ENCODE results near the gene DYNLRB1. TPM values are rescaled to one million over a fixed set of nuclear protein-coding genes. Genes with fewer than 3 reads are reported as not detected.

The DYNLRB1 gene
- total RNA-seq, 2 experiments from 2014 or later = 83.5 to 122 TPM

GRCh38 chr20:34534391-34535165 is 18.4 kb downstream of the DYNLRB1 start:
- Mint-ChIP-seq H3K36me3 (ENCODE audit: low read depth) (peaks cover 20% of the 10 kb centered on the region), H3K27ac (no peak overlapping the region), H3K4me1 (no peaks in the 10 kb centered on the region), H3K27me3 (no peaks in the 10 kb centered on the region), H3K4me3 (no peak overlapping the region), H3K9me3 (ENCODE audit: low read depth) (no peaks in the 10 kb centered on the region)
- intact Hi-C loops (cut with DNase I, micrococcal nuclease) = loop anchor here (5.0 kb wide), 2 partner anchors 222 to 233 kb away; no protein-coding TSS in a partner anchor
- POLR2A ChIA-PET = no interaction called here
- CTCF ChIA-PET = interaction anchor here (0.8 to 1.8 kb wide), 2 partner anchors 10 to 31 kb away, joined by 3 to 7 read pairs; no protein-coding TSS in a partner anchor
- DNase-seq (no peak), ATAC-seq (no peak)

- intact Hi-C loops (cut with DNase I, micrococcal nuclease) = loop anchor here (5.0 kb wide), 2 partner anchors 223 to 232 kb away; no protein-coding TSS in a partner anchor
- Mint-ChIP-seq H3K27me3 (no peaks in the 10 kb centered on the region), H3K4me1 (no peaks in the 10 kb centered on the region), H3K36me3 (ENCODE audit: low read depth) (peaks cover 21% of the 10 kb centered on the region), H3K9me3 (ENCODE audit: low read depth) (no peaks in the 10 kb centered on the region), H3K27ac (no peak overlapping the region), H3K4me3 (no peak overlapping the region)
- no peak for DNase-seq
- ChIA-PET POLR2A (no interaction called here), CTCF (interaction anchor here (0.8 to 1.8 kb wide), 2 partner anchors 9 to 31 kb away, joined by 3 to 7 read pairs; no protein-coding TSS in a partner anchor)
- no peak for ATAC-seq
Observed at GRCh38 chr20:34535301-34535840, 19.1 kb downstream of the DYNLRB1 start.

GRCh38 chr20:34535857-34536256 is 19.6 kb downstream of the DYNLRB1 start:
- intact Hi-C loops (cut with DNase I, micrococcal nuclease) = loop anchor here (5.0 kb wide), 2 partner anchors 224 to 231 kb away; no protein-coding TSS in a partner anchor
- Mint-ChIP-seq H3K4me3 (no peak overlapping the region), H3K27ac (no peak overlapping the region), H3K27me3 (no peaks in the 10 kb centered on the region), H3K4me1 (no peaks in the 10 kb centered on the region), H3K36me3 (ENCODE audit: low read depth) (peaks cover 25% of the 10 kb centered on the region), H3K9me3 (ENCODE audit: low read depth) (no peaks in the 10 kb centered on the region)
- DNase-seq (no peak), ATAC-seq (no peak)
- ChIA-PET POLR2A (no interaction called here), CTCF (no interaction called here)

GRCh38 chr20:34536798-34537394 is 20.7 kb downstream of the DYNLRB1 start:
- ATAC-seq = peak; percentile 63
- CTCF ChIA-PET = interaction anchor here (0.6 to 1.3 kb wide), 11 partner anchors 10 to 919 kb away, joined by 3 to 7 read pairs (median 4); no protein-coding TSS in a partner anchor
- Mint-ChIP-seq H3K9me3 (ENCODE audit: low read depth) (no peaks in the 10 kb centered on the region), H3K36me3 (ENCODE audit: low read depth) (peaks cover 26% of the 10 kb centered on the region), H3K27ac (no peak overlapping the region), H3K27me3 (no peaks in the 10 kb centered on the region), H3K4me3 (no peak overlapping the region), H3K4me1 (peaks cover 7% of the 10 kb centered on the region)
- intact Hi-C loops (cut with DNase I, micrococcal nuclease) = loop anchor here (5.0 kb wide), 2 partner anchors 225 to 230 kb away; no protein-coding TSS in a partner anchor
- peak; percentile 76 for DNase-seq
- POLR2A ChIA-PET = no interaction called here

GRCh38 chr20:34537651-34538050 is 21.4 kb downstream of the DYNLRB1 start:
- Mint-ChIP-seq H3K4me3 (no peak overlapping the region), H3K27ac (no peak overlapping the region), H3K4me1 (peaks cover 7% of the 10 kb centered on the region), H3K27me3 (no peaks in the 10 kb centered on the region), H3K36me3 (ENCODE audit: low read depth) (peaks cover 32% of the 10 kb centered on the region), H3K9me3 (ENCODE audit: low read depth) (no peaks in the 10 kb centered on the region)
- DNase-seq (no peak), ATAC-seq (no peak)
- ChIA-PET POLR2A (no interaction called here), CTCF (interaction anchor here (0.6 to 3.2 kb wide), 13 partner anchors 10 to 714 kb away, joined by 3 to 17 read pairs (median 5); partner anchors contain the start of gene ITCH)
- intact Hi-C loops (cut with DNase I, micrococcal nuclease) = loop anchor here (1.0 to 5.0 kb wide), 5 partner anchors 171 to 232 kb away; no protein-coding TSS in a partner anchor

- no peak overlapping the region for H3K27ac Mint-ChIP-seq
- H3K27me3 Mint-ChIP-seq = no peaks in the 10 kb centered on the region
- peaks cover 32% of the 10 kb centered on the region for H3K36me3 Mint-ChIP-seq (ENCODE audit: low read depth)
- CTCF ChIA-PET = interaction anchor here (0.6 to 3.3 kb wide), 18 partner anchors 9 to 231 kb away, joined by 3 to 23 read pairs (median 5); partner anchors contain the start of genes DYNLRB1 and ITCH
- POLR2A ChIA-PET = no interaction called here
- intact Hi-C loops (cut with DNase I, micrococcal nuclease) = loop anchor here (1.0 to 5.0 kb wide), 5 partner anchors 170 to 231 kb away; no protein-coding TSS in a partner anchor
- ATAC-seq (peak; percentile 61), DNase-seq (peak; percentile 78)
- peaks cover 7% of the 10 kb centered on the region for H3K4me1 Mint-ChIP-seq
- H3K9me3 Mint-ChIP-seq (ENCODE audit: low read depth) = no peaks in the 10 kb centered on the region
- no peak overlapping the region for H3K4me3 Mint-ChIP-seq
Observed at GRCh38 chr20:34538671-34539123, 22.5 kb downstream of the DYNLRB1 start.

- Mint-ChIP-seq H3K27me3 (no peaks in the 10 kb centered on the region), H3K4me1 (peaks cover 16% of the 10 kb centered on the region), H3K9me3 (ENCODE audit: low read depth) (no peaks in the 10 kb centered on the region), H3K27ac (no peak overlapping the region), H3K4me3 (no peak overlapping the region), H3K36me3 (ENCODE audit: low read depth) (peaks cover 29% of the 10 kb centered on the region)
- intact Hi-C loops (cut with DNase I, micrococcal nuclease) = loop anchor here (2.0 to 5.0 kb wide), 3 partner anchors 169 to 228 kb away; no protein-coding TSS in a partner anchor
- POLR2A ChIA-PET = no interaction called here
- DNase-seq (no peak), ATAC-seq (no peak)
- CTCF ChIA-PET = interaction anchor here (1.0 to 3.3 kb wide), 10 partner anchors 19 to 230 kb away, joined by 3 to 23 read pairs (median 6); partner anchors contain the start of genes DYNLRB1 and MAP1LC3A
Observed at GRCh38 chr20:34539756-34540155, 23.5 kb downstream of the DYNLRB1 start.

GRCh38 chr20:34540596-34541263 is 24.5 kb downstream of the DYNLRB1 start:
- POLR2A ChIA-PET = interaction anchor here (0.8 kb wide), 1 partner anchor 173 kb away, joined by 3 read pairs; no protein-coding TSS in a partner anchor
- Mint-ChIP-seq H3K4me1 (peaks cover 19% of the 10 kb centered on the region), H3K9me3 (ENCODE audit: low read depth) (no peaks in the 10 kb centered on the region), H3K27me3 (no peaks in the 10 kb centered on the region), H3K36me3 (ENCODE audit: low read depth) (peaks cover 23% of the 10 kb centered on the region), H3K4me3 (no peak overlapping the region), H3K27ac (peak overlapping the region; percentile 69)
- CTCF ChIA-PET = interaction anchor here (1.1 to 3.3 kb wide), 4 partner anchors 24 to 228 kb away, joined by 3 to 23 read pairs (median 10); no protein-coding TSS in a partner anchor
- DNase-seq (no peak), ATAC-seq (no peak)
- intact Hi-C loops (cut with DNase I, micrococcal nuclease) = no loop called here

GRCh38 chr20:34541264-34541901 is 25.2 kb downstream of the DYNLRB1 start:
- ATAC-seq (peak; percentile 45), DNase-seq (peak; percentile 43)
- Mint-ChIP-seq H3K4me3 (no peak overlapping the region), H3K27me3 (no peaks in the 10 kb centered on the region), H3K9me3 (ENCODE audit: low read depth) (no peaks in the 10 kb centered on the region), H3K27ac (peak overlapping the region; percentile 69), H3K4me1 (peaks cover 19% of the 10 kb centered on the region), H3K36me3 (ENCODE audit: low read depth) (peaks cover 21% of the 10 kb centered on the region)
- ChIA-PET POLR2A (interaction anchor here (0.8 kb wide), 1 partner anchor 172 kb away, joined by 3 read pairs; no protein-coding TSS in a partner anchor), CTCF (interaction anchor here (1.1 to 3.8 kb wide), 3 partner anchors 23 to 229 kb away, joined by 4 to 23 read pairs (median 17); no protein-coding TSS in a partner anchor)
- intact Hi-C loops (cut with DNase I, micrococcal nuclease) = no loop called here

- intact Hi-C loops (cut with DNase I, micrococcal nuclease) = no loop called here
- H3K4me1 Mint-ChIP-seq = peaks cover 19% of the 10 kb centered on the region
- no peak overlapping the region for H3K27ac Mint-ChIP-seq
- POLR2A ChIA-PET = no interaction called here
- H3K36me3 Mint-ChIP-seq (ENCODE audit: low read depth) = peaks cover 20% of the 10 kb centered on the region
- no peak for DNase-seq
- H3K9me3 Mint-ChIP-seq (ENCODE audit: low read depth) = no peaks in the 10 kb centered on the region
- no peaks in the 10 kb centered on the region for H3K27me3 Mint-ChIP-seq
- no peak overlapping the region for H3K4me3 Mint-ChIP-seq
- CTCF ChIA-PET = interaction anchor here (0.7 to 3.8 kb wide), 4 partner anchors 23 to 230 kb away, joined by 3 to 17 read pairs (median 4); no protein-coding TSS in a partner anchor
- no peak for ATAC-seq
Observed at GRCh38 chr20:34541917-34542316, 25.7 kb downstream of the DYNLRB1 start.

Measured in activated CD4-positive, alpha-beta T cell treated with anti-CD3 and anti-CD28 coated beads for 36 hours (primary cell).